Measurements from ENCODE around the gene IL7R. TPM values are rescaled to one million over a fixed set of nuclear protein-coding genes. Genes with fewer than 3 reads are reported as not detected.
A peak's percentile ranks its signal among the peaks of the same experiment; 100 is the strongest.

Gene IL7R
- total and polyA plus RNA-seq, 10 of the 15 experiments (the other 5 are each of a cell fraction or from before 2014, with no cell fraction given) = 0.40 to 21.1 (median 0.85) TPM

DNA sequence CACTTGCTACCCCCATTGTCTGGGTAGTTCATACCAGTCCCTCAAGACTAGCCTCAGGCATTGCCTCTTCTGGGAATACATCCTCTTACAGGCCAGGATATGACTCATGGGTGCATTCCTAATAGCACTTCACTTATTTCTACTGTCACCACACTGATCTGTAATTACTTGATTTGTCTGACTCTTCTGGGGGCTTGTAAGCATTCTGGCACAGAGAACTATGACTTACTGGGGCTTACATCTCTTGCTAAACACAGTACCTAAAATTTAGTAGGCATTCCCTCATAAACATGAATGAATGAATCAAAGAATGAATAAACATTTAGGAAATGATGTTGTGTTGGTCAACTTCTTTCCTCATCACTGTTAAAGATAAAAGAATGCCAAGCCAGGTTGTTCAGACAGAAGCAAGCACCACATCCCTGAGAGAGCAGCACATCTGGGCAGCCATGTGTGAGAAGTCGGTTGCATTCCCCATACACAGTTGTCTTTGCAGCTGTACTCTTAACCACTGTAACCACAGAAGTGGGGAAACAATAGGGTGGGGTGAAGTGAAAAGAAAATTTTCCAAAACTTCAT is 27.6 kb downstream of the IL7R start:
- BruUV-seq (replicated peaks) = no TSS peak
- intact Hi-C loops (cut with micrococcal nuclease; ENCODE audit: unreplicated experiment) = loop anchor here (2.0 kb wide), 1 partner anchor 21 kb away; no protein-coding TSS in a partner anchor
- no peak for DNase-seq (ENCODE audit: low read depth, low spot score)
- TF ChIP-seq TAF1 (IDR thresholded peaks at IDR 0.05; ENCODE audit: borderline replicate concordance, low read depth, low read length) = no peak
- no peak for TF ChIP-seq PML (IDR thresholded peaks at IDR 0.05; ENCODE audit: low read length)
- no peak for TF ChIP-seq MYC (IDR thresholded peaks at IDR 0.05; ENCODE audit: insufficient read depth, insufficient read length, insufficient replicate concordance, low read length, severe bottlenecking)
- TF ChIP-seq SMAD5 (IDR thresholded peaks at IDR 0.05; ENCODE audit: low read depth) = no peak
- TF ChIP-seq, protein P1, sequence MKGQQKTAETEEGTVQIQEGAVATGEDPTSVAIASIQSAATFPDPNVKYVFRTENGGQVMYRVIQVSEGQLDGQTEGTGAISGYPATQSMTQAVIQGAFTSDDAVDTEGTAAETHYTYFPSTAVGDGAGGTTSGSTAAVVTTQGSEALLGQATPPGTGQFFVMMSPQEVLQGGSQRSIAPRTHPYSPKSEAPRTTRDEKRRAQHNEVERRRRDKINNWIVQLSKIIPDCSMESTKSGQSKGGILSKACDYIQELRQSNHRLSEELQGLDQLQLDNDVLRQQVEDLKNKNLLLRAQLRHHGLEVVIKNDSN (IDR thresholded peaks at IDR 0.05; ENCODE audit: borderline replicate concordance, extremely low read length, insufficient read depth, low read depth, low read length) = no peak
- TF ChIP-seq PAX8 (IDR thresholded peaks at IDR 0.05) = no peak
- TF ChIP-seq, protein P2, sequence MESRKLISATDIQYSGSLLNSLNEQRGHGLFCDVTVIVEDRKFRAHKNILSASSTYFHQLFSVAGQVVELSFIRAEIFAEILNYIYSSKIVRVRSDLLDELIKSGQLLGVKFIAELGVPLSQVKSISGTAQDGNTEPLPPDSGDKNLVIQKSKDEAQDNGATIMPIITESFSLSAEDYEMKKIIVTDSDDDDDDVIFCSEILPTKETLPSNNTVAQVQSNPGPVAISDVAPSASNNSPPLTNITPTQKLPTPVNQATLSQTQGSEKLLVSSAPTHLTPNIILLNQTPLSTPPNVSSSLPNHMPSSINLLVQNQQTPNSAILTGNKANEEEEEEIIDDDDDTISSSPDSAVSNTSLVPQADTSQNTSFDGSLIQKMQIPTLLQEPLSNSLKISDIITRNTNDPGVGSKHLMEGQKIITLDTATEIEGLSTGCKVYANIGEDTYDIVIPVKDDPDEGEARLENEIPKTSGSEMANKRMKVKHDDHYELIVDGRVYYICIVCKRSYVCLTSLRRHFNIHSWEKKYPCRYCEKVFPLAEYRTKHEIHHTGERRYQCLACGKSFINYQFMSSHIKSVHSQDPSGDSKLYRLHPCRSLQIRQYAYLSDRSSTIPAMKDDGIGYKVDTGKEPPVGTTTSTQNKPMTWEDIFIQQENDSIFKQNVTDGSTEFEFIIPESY (IDR thresholded peaks at IDR 0.05) = no peak
- TF ChIP-seq SREBF1 (IDR thresholded peaks at IDR 0.05; ENCODE audit: low read length) = no peak
- TF ChIP-seq HDAC6 (IDR thresholded peaks at IDR 0.05; ENCODE audit: unreplicated experiment) = no peak
- no peak for TF ChIP-seq CREB1 (IDR thresholded peaks at IDR 0.05; ENCODE audit: low read depth)
- TF ChIP-seq POLR2AphosphoS5 (IDR thresholded peaks at IDR 0.05; ENCODE audit: low read length) = no peak
- TF ChIP-seq BMI1 (IDR thresholded peaks at IDR 0.05; ENCODE audit: borderline replicate concordance) = no peak
- no peak for TF ChIP-seq SMC3 (IDR thresholded peaks at IDR 0.05; ENCODE audit: borderline replicate concordance, low read length)
- TF ChIP-seq TCF3 (IDR thresholded peaks at IDR 0.05; ENCODE audit: borderline replicate concordance, insufficient read depth, low read depth, low read length) = 0 out of 2 replicates have a peak, but pooled peaks have one; percentile 14
- TF ChIP-seq RFX5 (IDR thresholded peaks at IDR 0.05; ENCODE audit: low read depth, low read length) = no peak
- TF ChIP-seq, protein P3, sequence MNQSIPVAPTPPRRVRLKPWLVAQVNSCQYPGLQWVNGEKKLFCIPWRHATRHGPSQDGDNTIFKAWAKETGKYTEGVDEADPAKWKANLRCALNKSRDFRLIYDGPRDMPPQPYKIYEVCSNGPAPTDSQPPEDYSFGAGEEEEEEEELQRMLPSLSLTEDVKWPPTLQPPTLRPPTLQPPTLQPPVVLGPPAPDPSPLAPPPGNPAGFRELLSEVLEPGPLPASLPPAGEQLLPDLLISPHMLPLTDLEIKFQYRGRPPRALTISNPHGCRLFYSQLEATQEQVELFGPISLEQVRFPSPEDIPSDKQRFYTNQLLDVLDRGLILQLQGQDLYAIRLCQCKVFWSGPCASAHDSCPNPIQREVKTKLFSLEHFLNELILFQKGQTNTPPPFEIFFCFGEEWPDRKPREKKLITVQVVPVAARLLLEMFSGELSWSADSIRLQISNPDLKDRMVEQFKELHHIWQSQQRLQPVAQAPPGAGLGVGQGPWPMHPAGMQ (IDR thresholded peaks at IDR 0.05; ENCODE audit: borderline replicate concordance) = no peak
- TF ChIP-seq, protein P4, sequence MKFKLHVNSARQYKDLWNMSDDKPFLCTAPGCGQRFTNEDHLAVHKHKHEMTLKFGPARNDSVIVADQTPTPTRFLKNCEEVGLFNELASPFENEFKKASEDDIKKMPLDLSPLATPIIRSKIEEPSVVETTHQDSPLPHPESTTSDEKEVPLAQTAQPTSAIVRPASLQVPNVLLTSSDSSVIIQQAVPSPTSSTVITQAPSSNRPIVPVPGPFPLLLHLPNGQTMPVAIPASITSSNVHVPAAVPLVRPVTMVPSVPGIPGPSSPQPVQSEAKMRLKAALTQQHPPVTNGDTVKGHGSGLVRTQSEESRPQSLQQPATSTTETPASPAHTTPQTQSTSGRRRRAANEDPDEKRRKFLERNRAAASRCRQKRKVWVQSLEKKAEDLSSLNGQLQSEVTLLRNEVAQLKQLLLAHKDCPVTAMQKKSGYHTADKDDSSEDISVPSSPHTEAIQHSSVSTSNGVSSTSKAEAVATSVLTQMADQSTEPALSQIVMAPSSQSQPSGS (IDR thresholded peaks at IDR 0.05; ENCODE audit: low read length) = no peak
- no peak for TF ChIP-seq KAT2A (conservative IDR thresholded peaks at IDR 0.05; ENCODE audit: control insufficient read depth, low read depth, low read length)
- no peak for TF ChIP-seq SMARCA5 (IDR thresholded peaks at IDR 0.05)
- TF ChIP-seq DPF2 (IDR thresholded peaks at IDR 0.05) = 0 out of 2 replicates have a peak, but pooled peaks have one; percentile 39

More for the DNA sequence above, 27.6 kb downstream of the IL7R start:
- Histone ChIP-seq H3K4me3 (no peak overlapping the region), H3K36me3 (ENCODE audit: control insufficient read depth in 2 of 2, insufficient read depth in 2 of 2, low read length in 1 of 2) (no peaks in the 10 kb centered on the region), H3K9me3 (replicated peaks; ENCODE audit: control insufficient read depth, insufficient read depth, low read length) (no peaks in the 10 kb centered on the region; the same call in 2 of the 3 replicates), H3K9ac (ENCODE audit: control insufficient read depth, insufficient read depth, low read length) (no peak overlapping the region), H2AFZ (ENCODE audit: control insufficient read depth, low read depth, low read length) (no peak overlapping the region), H4K20me1 (ENCODE audit: control insufficient read depth, insufficient read depth) (no peaks in the 10 kb centered on the region), H3K4me2 (ENCODE audit: control insufficient read depth, insufficient read depth) (peak overlapping the region; percentile 44), H3K27me3 (replicated peaks in 1 of 2; ENCODE audit: control insufficient read depth in 2 of 2, insufficient read depth in 2 of 2, low read length in 1 of 2) (no peaks in the 10 kb centered on the region), H3K79me2 (ENCODE audit: control insufficient read depth, insufficient read depth, low read length) (no peaks in the 10 kb centered on the region), H3K27ac (ENCODE audit: control insufficient read depth, insufficient read depth) (no peak overlapping the region), H3K4me1 (ENCODE audit: control insufficient read depth, insufficient read depth, low read length) (peaks cover 3% of the 10 kb centered on the region; the same call in 1 of the 2 replicates)
- 0% methylated on average over 1 of the region's 1 CpG for WGBS (ENCODE audit: insufficient coverage, insufficient replicate concordance, low lambda C conversion rate, missing lambda C conversion rate)
- peak; percentile 91 for ATAC-seq
- RAD21 ChIA-PET (ENCODE audit: unreplicated experiment) = interaction anchor here (1.1 to 1.6 kb wide), 5 partner anchors 16 to 41 kb away, joined by 3 to 9 read pairs (median 4); no protein-coding TSS in a partner anchor
- in situ Hi-C loops (cut with MboI) = no loop called here
- no peak for FAIRE-seq
- POLR2A ChIA-PET = interaction anchor here (1.1 kb wide), 1 partner anchor 9 kb away, joined by 3 read pairs; no protein-coding TSS in a partner anchor
- CTCF ChIA-PET = interaction anchor here (1.0 to 1.5 kb wide), 2 partner anchors 10 to 30 kb away, joined by 3 to 5 read pairs; no protein-coding TSS in a partner anchor
- SMC1A ChIA-PET (ENCODE audit: uncharacterized antibody, unreplicated experiment) = interaction anchor here (1.1 to 1.8 kb wide), 7 partner anchors 12 to 46 kb away, joined by 3 to 10 read pairs (median 4); no protein-coding TSS in a partner anchor

Measured in GM12878 (cell line).